ENCODE measurements around the gene CDKL1. TPM values are rescaled to one million over a fixed set of nuclear protein-coding genes. Genes with fewer than 3 reads are reported as not detected.
"Not testable (repeated sequence)": the region's sequence is repeated elsewhere in the genome, so short reads cannot be mapped to it uniquely, and the experiment has no call there.

CDKL1 gene
- total RNA-seq, 2 experiments from 2014 or later = 8.1 to 12.0 TPM

DNA sequence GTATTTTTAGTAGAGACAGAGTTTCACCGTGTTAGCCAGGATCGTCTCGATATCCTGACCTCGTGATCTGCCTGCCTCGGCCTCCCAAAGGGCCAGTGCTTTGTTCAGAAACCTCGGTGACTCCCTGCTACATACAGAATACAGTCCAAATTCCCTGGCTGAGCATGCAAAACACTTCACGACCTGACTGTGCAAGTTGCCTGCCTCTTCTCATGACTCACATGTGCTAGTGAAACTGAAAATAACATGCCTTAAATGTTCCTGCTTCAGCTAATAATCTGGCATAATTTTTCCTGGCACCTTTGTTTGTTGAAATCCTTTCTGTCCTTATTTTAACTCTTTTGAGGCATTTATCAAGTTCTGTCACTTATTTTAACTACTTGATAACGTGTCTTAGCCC is 76.4 kb downstream of the CDKL1 start:
- Mint-ChIP-seq H3K4me1 (ENCODE audit: low read depth) (peaks cover 12% of the 10 kb centered on the region), H3K4me3 (no peak overlapping the region), H3K27ac (no peak overlapping the region), H3K36me3 (ENCODE audit: low read depth) (peaks cover 30% of the 10 kb centered on the region), H3K27me3 (ENCODE audit: low read depth) (no peaks in the 10 kb centered on the region), H3K9me3 (ENCODE audit: insufficient read depth) (no peaks in the 10 kb centered on the region)
- DNase-seq (no peak), ATAC-seq (no peak)
- ChIA-PET CTCF (interaction anchor here (0.6 to 2.7 kb wide), 47 partner anchors 9 to 551 kb away, joined by 3 to 50 read pairs (median 5); partner anchors contain the start of genes CDKL1, DMAC2L, L2HGDH and MAP4K5), POLR2A (interaction anchor here (1.2 to 2.1 kb wide), 2 partner anchors 8 to 43 kb away, joined by 6 to 14 read pairs; partner anchors contain the start of genes DMAC2L and L2HGDH)

DNA sequence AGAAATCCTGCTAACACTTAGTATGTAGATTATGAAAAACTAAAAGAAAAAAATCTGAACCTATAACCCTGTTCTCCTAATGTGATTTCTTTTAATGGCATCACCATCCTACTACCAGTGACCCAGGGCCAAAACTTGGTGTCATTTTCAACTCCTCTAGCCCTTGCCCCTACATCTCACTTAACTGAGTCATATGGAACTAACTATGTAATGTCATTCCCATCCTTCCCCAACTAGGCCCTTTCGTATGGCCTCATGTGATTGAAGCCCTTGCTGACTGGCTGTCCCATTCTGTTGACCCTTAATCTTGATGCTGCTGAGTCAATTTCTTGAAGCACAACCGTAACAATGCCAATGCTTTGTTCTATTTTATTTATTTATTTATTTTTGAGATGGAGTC is 77.0 kb downstream of the CDKL1 start:
- ATAC-seq (no peak), DNase-seq (no peak)
- CTCF ChIA-PET = interaction anchor here (0.6 to 2.7 kb wide), 16 partner anchors 8 to 550 kb away, joined by 3 to 50 read pairs (median 12); partner anchors contain the start of genes CDKL1, DMAC2L, L2HGDH and MAP4K5
- Mint-ChIP-seq H3K9me3 (ENCODE audit: insufficient read depth) (no peaks in the 10 kb centered on the region), H3K27ac (no peak overlapping the region), H3K27me3 (ENCODE audit: low read depth) (no peaks in the 10 kb centered on the region), H3K36me3 (ENCODE audit: low read depth) (peaks cover 28% of the 10 kb centered on the region), H3K4me3 (no peak overlapping the region), H3K4me1 (ENCODE audit: low read depth) (peaks cover 12% of the 10 kb centered on the region)
- POLR2A ChIA-PET = no interaction called here

DNA sequence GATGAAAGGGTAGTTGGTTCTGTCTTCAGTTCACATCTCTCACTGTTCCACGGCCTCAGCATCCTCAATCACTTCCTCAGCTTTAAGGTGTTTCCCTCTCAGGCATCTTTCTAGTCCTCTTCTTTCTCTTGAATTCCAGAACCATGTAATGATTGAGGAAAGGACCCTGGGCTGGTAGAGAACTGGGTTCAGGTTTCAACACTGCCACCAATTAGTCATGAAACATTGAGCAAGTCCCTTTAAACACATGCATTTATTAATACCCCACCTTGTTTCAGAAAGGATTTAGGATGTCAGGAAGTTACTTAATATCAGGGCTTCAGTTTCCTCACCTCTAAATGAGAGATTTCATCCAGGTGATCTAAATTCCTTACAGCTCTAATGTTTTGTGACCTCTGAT is 77.4 kb downstream of the CDKL1 start:
- ChIA-PET POLR2A (no interaction called here), CTCF (interaction anchor here (0.9 to 2.7 kb wide), 6 partner anchors 9 to 213 kb away, joined by 3 to 31 read pairs (median 12); partner anchors contain the start of genes CDKL1 and MAP4K5)
- H3K36me3 Mint-ChIP-seq (ENCODE audit: low read depth) = peaks cover 27% of the 10 kb centered on the region
- H3K4me1 Mint-ChIP-seq (ENCODE audit: low read depth) = peaks cover 13% of the 10 kb centered on the region
- no peak overlapping the region for H3K4me3 Mint-ChIP-seq
- ATAC-seq (no peak), DNase-seq (no peak)
- no peaks in the 10 kb centered on the region for H3K27me3 Mint-ChIP-seq (ENCODE audit: low read depth)
- H3K27ac Mint-ChIP-seq = no peak overlapping the region
- peaks cover 2% of the 10 kb centered on the region for H3K9me3 Mint-ChIP-seq (ENCODE audit: insufficient read depth)

DNA sequence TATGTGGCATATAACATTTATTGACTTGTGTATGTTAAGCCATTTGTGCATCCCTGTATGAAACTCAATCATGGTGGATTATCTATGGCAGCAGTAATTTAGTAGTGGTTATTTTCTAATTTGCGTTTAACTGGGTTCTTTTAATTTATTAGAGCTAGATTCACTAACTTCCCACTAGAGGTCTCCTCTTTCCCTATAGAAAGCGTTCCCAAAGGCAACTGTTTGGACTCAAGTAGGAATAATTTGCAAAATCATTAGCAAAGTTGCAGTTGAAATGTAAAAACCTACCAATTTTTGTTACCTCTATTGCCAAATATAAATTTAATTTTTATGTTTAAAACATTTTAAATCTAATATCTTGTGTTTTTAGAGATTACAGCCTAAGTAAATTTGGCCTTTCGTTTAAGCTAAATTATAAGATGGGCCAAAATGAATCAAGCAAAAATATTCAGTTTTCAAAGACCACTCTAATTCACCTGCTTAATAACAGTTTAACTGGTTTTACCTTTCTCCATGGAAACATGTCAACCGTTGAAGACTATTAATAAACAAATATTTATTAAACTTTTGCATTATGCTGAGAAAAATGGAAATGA is 78.6 kb downstream of the CDKL1 start:
- H3K27ac Mint-ChIP-seq = no peak overlapping the region
- ATAC-seq = no peak
- DNase-seq = no peak
- no peaks in the 10 kb centered on the region for H3K27me3 Mint-ChIP-seq (ENCODE audit: low read depth)
- peaks cover 24% of the 10 kb centered on the region for H3K4me1 Mint-ChIP-seq (ENCODE audit: low read depth)
- H3K4me3 Mint-ChIP-seq = no peak overlapping the region
- ChIA-PET CTCF (interaction anchor here (0.6 to 2.7 kb wide), 6 partner anchors 10 to 214 kb away, joined by 3 to 8 read pairs (median 3); partner anchors contain the start of gene MAP4K5), POLR2A (interaction anchor here (0.7 kb wide), 1 partner anchor 437 kb away, joined by 4 read pairs; no protein-coding TSS in a partner anchor)
- peaks cover 10% of the 10 kb centered on the region for H3K9me3 Mint-ChIP-seq (ENCODE audit: insufficient read depth)
- H3K36me3 Mint-ChIP-seq (ENCODE audit: low read depth) = peaks cover 31% of the 10 kb centered on the region

DNA sequence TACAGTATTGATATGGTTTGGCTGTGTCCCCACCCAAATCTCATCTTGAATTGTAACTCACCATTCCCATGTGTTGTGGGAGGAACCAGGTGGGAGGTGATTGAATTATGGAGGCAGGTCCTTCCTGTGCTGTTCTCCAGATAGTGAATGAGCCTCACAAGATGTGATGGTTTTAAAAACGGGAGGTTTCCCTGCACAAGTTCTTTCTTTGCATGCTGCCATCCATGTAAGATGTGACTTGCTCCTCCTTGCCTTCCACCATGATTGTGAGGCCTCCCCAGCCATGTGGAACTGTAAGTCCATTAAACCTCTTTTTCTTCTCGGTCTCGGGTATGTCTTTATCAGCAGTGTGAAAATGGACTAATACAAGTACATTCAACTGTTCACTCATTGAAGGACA is 82.6 kb downstream of the CDKL1 start:
- H3K4me1 Mint-ChIP-seq (ENCODE audit: low read depth) = peaks cover 40% of the 10 kb centered on the region
- CTCF ChIA-PET; H3K27ac Mint-ChIP-seq; H3K27me3 Mint-ChIP-seq (ENCODE audit: low read depth); ATAC-seq; H3K4me3 Mint-ChIP-seq; DNase-seq; POLR2A ChIA-PET: not testable (repeated sequence)
- H3K9me3 Mint-ChIP-seq (ENCODE audit: insufficient read depth) = peaks cover 10% of the 10 kb centered on the region
- H3K36me3 Mint-ChIP-seq (ENCODE audit: low read depth) = peaks cover 31% of the 10 kb centered on the region

DNA sequence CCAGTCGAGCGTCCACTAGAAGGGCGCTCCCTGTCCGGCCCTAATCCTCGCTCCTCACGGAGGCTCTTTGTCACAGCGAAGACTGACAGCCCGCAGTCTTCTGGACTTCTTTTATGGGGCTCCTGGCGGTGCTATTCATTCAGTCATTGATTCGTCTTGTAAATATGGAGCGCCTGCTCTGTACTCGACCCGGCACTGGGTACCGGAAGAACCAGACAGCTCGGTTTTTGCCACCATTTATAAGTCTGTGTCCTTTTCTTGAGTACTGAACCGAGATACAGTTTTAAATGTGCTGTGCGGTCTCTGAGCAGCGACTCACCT is 84.0 kb downstream of the CDKL1 start:
- Mint-ChIP-seq H3K27me3 (ENCODE audit: low read depth) (no peaks in the 10 kb centered on the region), H3K9me3 (ENCODE audit: insufficient read depth) (peaks cover 10% of the 10 kb centered on the region), H3K4me1 (ENCODE audit: low read depth) (peaks cover 44% of the 10 kb centered on the region), H3K4me3 (peak overlapping the region; percentile 95), H3K36me3 (ENCODE audit: low read depth) (peaks cover 33% of the 10 kb centered on the region), H3K27ac (peak overlapping the region; percentile 98)
- ATAC-seq = peak; percentile 47
- ChIA-PET CTCF (interaction anchor here (0.9 to 3.0 kb wide), 7 partner anchors 8 to 548 kb away, joined by 3 to 50 read pairs (median 3); partner anchors contain the start of genes MAP4K5 and NEMF), POLR2A (interaction anchor here (0.6 to 2.8 kb wide), 8 partner anchors 9 to 548 kb away, joined by 3 to 25 read pairs (median 4); partner anchors contain the start of gene VCPKMT)
- DNase-seq = no peak

DNA sequence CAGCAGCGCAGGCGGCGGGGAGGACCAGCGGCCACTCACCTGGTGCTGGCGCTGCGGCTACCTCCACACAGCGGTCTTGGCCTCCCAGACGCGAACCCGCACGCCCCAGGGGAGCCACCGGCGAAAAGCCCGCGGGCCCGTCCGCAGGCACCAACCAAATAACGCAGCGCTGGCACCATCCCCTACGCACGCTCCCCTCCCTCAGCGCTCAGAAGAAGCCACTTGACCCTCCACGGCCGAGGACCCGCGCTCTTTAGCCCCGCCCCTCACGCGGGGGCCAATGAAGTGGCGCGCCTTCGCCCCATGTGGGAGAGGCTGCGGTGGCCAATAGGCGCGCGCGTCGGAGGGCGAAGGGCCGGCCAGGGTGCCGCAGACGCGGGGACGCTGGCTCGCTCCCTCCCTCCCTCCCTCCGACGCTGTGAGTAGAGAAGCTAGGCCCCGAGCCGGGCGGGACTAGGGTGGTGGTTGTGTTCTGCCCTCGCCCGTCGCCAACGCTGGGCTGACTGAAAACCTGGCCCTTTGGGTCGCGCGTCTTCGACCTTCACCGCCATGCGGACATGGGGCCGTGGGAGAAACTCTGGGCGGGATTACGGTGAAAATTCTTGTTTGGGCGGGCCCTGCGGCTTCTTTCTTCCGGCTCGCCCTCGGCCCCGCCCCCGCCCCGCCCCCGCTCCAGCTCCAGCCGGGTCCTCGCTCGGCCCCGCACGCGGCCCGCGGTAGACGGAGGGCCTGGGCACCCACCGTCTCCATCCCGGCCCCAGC is 84.5 kb downstream of the CDKL1 start, which contains the start of the genes DMAC2L and L2HGDH:
Gene DMAC2L (plus strand): TSS at position 353 of the 762 bp plus-strand sequence. CDS start 9,164 bp downstream, outside the sequence.
Gene L2HGDH (minus strand): TSS at position 258 of the 762 bp plus-strand sequence. CDS start 79 bp downstream, at position 179.
- H3K27ac Mint-ChIP-seq = peak within 1 kb of the TSS; percentile 98
- DNase-seq (peak; percentile 92), ATAC-seq (peak; percentile 94)
- peaks cover 34% of the 10 kb centered on the region for H3K36me3 Mint-ChIP-seq (ENCODE audit: low read depth)
- H3K4me1 Mint-ChIP-seq (ENCODE audit: low read depth) = peaks cover 45% of the 10 kb centered on the region
- H3K9me3 Mint-ChIP-seq (ENCODE audit: insufficient read depth) = peaks cover 10% of the 10 kb centered on the region
- CTCF ChIA-PET = interaction anchor here (0.9 to 3.0 kb wide), 9 partner anchors 9 to 548 kb away, joined by 3 to 50 read pairs (median 3); partner anchors contain the start of genes MAP4K5 and NEMF
- peak within 1 kb of the TSS; percentile 95 for H3K4me3 Mint-ChIP-seq
- no peaks in the 10 kb centered on the region for H3K27me3 Mint-ChIP-seq (ENCODE audit: low read depth)
- POLR2A ChIA-PET = interaction anchor here (0.6 to 2.8 kb wide), 11 partner anchors 9 to 692 kb away, joined by 3 to 25 read pairs (median 3); partner anchors contain the start of genes MGAT2, NIN, RPL36AL and VCPKMT

DNA sequence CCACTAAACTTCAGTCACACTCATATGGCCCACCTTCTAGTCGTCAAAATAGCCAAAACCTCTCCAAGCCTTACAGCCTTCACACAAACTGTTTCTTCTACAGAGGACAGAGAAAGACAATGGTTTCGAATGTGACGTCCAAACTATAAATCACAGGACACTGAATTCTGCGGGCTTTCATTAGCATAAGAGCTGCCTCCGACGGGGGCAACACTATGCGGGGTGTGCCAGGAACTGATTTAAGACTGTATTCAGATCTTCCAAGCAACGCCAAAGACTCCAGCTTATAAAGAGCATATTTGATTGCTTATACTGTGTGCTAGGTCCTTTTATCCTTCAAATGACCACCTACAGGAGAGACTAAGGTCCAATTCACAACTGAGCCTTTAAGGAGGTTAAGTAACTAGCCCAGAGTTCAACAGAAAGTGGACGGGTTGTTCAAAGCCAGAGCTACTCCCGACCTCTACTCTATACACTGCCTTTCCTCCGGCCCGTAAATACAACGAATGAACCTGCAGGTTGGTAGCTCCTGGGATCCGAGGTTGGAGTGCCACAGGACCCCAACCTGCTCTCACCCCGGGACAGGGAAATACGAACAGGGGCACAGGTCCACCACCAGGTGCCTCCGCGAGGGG is 85.2 kb downstream of the CDKL1 start:
- Mint-ChIP-seq H3K27me3 (ENCODE audit: low read depth) (no peaks in the 10 kb centered on the region), H3K9me3 (ENCODE audit: insufficient read depth) (peaks cover 10% of the 10 kb centered on the region), H3K4me3 (peak overlapping the region; percentile 95), H3K27ac (peak overlapping the region; percentile 98), H3K36me3 (ENCODE audit: low read depth) (peaks cover 33% of the 10 kb centered on the region), H3K4me1 (ENCODE audit: low read depth) (peaks cover 43% of the 10 kb centered on the region)
- DNase-seq = no peak
- ChIA-PET POLR2A (interaction anchor here (0.8 to 2.8 kb wide), 8 partner anchors 10 to 691 kb away, joined by 3 to 25 read pairs (median 4); partner anchors contain the start of genes MGAT2, NIN, RPL36AL and VCPKMT), CTCF (interaction anchor here (0.9 to 3.0 kb wide), 7 partner anchors 9 to 459 kb away, joined by 3 to 50 read pairs (median 3); partner anchors contain the start of genes MAP4K5 and NEMF)
- ATAC-seq = no peak

DNA sequence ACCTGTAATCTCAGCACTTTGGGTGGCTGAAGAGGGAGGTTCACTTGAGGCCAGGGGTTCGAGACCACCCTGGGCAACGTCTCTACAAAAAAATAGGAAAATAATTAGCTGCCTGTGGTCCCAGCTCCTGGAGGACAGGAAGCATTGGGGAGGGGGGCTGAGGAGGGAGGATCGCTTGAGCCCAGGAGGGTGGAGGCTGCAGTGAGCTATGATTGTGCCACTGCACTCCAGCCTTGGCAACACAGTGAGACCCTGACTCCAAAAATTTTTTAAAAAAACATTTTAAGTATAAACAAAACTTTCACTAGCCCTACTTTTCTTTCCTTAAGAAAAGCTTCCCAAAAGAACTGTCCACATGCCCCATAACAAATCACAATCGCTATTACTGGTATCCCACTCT is 86.2 kb downstream of the CDKL1 start:
- Mint-ChIP-seq H3K4me1 (ENCODE audit: low read depth) (peaks cover 37% of the 10 kb centered on the region), H3K4me3 (peak overlapping the region; percentile 15), H3K27ac (no peak overlapping the region), H3K9me3 (ENCODE audit: insufficient read depth) (peaks cover 10% of the 10 kb centered on the region), H3K36me3 (ENCODE audit: low read depth) (peaks cover 26% of the 10 kb centered on the region), H3K27me3 (ENCODE audit: low read depth) (no peaks in the 10 kb centered on the region)
- DNase-seq (no peak), ATAC-seq (no peak)
- CTCF ChIA-PET = interaction anchor here (1.1 to 3.0 kb wide), 3 partner anchors 10 to 458 kb away, joined by 4 to 50 read pairs (median 13); partner anchors contain the start of genes MAP4K5 and NEMF
- POLR2A ChIA-PET = interaction anchor here (2.7 to 2.8 kb wide), 2 partner anchors 11 to 53 kb away, joined by 14 to 25 read pairs; no protein-coding TSS in a partner anchor

DNA sequence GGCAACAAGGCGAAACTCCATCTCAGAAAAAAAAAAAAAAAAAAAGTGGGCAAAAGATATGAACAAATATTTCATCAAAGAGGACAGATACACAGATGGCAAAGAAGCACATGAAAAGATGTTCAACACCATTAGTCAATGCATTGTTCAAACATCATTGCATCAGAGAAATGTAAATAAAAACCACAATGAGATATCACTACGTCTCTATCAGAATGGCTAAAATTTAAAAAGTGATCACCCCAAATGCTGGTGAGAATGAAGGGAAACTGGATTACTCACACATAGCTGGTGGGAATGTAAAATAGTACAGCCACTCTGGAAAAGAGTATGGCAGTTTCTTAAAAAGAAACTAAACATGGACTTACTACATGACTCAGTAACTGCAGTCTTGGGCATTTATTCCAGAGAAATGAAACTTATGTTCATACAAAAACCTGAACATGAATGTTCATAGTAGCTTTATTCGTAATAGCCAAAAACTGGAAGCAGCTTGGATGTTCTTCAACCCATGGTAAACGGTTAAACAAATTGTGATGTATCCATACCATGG is 88.2 kb downstream of the CDKL1 start:
- Mint-ChIP-seq H3K27me3 (ENCODE audit: low read depth) (no peaks in the 10 kb centered on the region), H3K4me3 (no peak overlapping the region), H3K36me3 (ENCODE audit: low read depth) (peaks cover 14% of the 10 kb centered on the region), H3K4me1 (ENCODE audit: low read depth) (peaks cover 27% of the 10 kb centered on the region), H3K27ac (no peak overlapping the region), H3K9me3 (ENCODE audit: insufficient read depth) (no peaks in the 10 kb centered on the region)
- CTCF ChIA-PET = interaction anchor here (0.8 kb wide), 1 partner anchor 12 kb away, joined by 5 read pairs; no protein-coding TSS in a partner anchor
- DNase-seq (no peak), ATAC-seq (no peak)
- POLR2A ChIA-PET = no interaction called here

Measured in activated CD8-positive, alpha-beta T cell treated with anti-CD3 and anti-CD28 coated beads, Interleukin-2, amount 10 ng/mL, durations not matched to agents 7 days and 5 days (primary cell).